Activated naive CD8-positive, alpha-beta T cell treated with anti-CD3 and anti-CD28 coated beads for 36 hours (primary cell): Measurements from ENCODE around the gene SMAD3. TPM values are rescaled to one million over a fixed set of nuclear protein-coding genes. Genes with fewer than 3 reads are reported as not detected.

Experiments used
- DNase-seq: peaks from one replicate; pipeline ENCODE4 v3.0.0; 2021
- H3K27ac Mint-ChIP-seq: one replicate; pipeline ENCODE4 v1.8.0; 2022; ENCODE audit warnings: mild to moderate bottlenecking, moderate library complexity, mixed read lengths
- H3K27me3 Mint-ChIP-seq: one replicate; pipeline ENCODE4 v1.8.0; 2022; ENCODE audit warnings: mild to moderate bottlenecking, mixed read lengths
- H3K36me3 Mint-ChIP-seq: one replicate; pipeline ENCODE4 v1.8.0; 2021; ENCODE audit warnings: mild to moderate bottlenecking, mixed read lengths
- H3K4me1 Mint-ChIP-seq: one replicate; pipeline ENCODE4 v1.8.0; 2021; ENCODE audit warnings: mixed read lengths
- H3K4me3 Mint-ChIP-seq: one replicate; pipeline ENCODE4 v1.8.0; 2022; ENCODE audit warnings: mild to moderate bottlenecking, moderate library complexity, mixed read lengths
- H3K9me3 Mint-ChIP-seq: one replicate; pipeline ENCODE4 v1.8.0; 2022; ENCODE audit warnings: mixed read lengths
- total RNA-seq, 2 experiments: library from RNA; stranded (reverse); gene quantifications; one replicate each; pipeline ENCODE4 v1.2.3, GENCODE V29; 2021

The SMAD3 gene
- total RNA-seq, 2 experiments from 2014 or later: 15.7 to 16.4 TPM

DNA sequence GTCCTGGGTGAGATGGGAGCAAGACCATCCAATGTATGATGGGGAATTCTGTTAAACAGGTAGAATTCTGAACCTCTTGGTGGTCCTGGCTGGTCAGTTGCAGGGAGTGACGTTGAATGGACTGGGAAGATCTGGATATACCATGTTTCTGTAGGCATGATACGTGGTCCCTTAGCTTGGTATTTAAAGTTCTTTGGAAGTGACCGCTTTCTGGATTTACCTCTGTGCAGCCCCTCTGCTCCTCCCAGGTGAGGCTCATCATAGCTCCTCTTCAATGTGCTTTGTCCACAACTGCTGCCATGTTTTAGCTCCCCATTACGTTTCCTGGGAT lies 37.2 kb downstream of the SMAD3 start:
- Mint-ChIP-seq H3K27me3 (no peaks in the 10 kb centered on the region), H3K9me3 (no peaks in the 10 kb centered on the region), H3K36me3 (peaks cover 25% of the 10 kb centered on the region), H3K4me1 (peaks cover 60% of the 10 kb centered on the region), H3K27ac (no peak overlapping the region), H3K4me3 (no peak overlapping the region)
- DNase-seq: no peak

DNA sequence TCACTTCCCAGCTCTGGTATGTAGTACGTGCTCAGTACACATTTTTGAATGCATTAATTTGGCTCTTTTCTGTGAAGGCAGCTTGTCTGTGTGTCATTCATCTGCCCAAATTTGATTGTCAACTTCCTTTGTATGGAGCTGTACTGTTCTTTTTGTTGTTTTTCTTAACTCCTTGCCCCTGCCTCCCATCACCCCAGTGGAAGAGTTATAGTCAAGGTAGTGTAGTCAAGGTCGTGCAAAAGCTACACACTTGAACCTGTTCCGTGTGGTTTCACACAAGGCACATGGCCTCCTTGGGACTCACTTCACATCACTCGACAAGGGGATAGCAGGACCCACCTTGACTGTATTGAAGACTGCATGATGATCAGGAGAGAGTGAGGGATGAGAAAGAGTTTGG lies 37.6 kb downstream of the SMAD3 start:
- no peak for DNase-seq
- H3K27ac Mint-ChIP-seq: no peak overlapping the region
- H3K4me3 Mint-ChIP-seq: peak overlapping the region; percentile 35
- H3K27me3 Mint-ChIP-seq: no peaks in the 10 kb centered on the region
- peaks cover 58% of the 10 kb centered on the region for H3K4me1 Mint-ChIP-seq
- H3K36me3 Mint-ChIP-seq: peaks cover 21% of the 10 kb centered on the region
- no peaks in the 10 kb centered on the region for H3K9me3 Mint-ChIP-seq

DNA sequence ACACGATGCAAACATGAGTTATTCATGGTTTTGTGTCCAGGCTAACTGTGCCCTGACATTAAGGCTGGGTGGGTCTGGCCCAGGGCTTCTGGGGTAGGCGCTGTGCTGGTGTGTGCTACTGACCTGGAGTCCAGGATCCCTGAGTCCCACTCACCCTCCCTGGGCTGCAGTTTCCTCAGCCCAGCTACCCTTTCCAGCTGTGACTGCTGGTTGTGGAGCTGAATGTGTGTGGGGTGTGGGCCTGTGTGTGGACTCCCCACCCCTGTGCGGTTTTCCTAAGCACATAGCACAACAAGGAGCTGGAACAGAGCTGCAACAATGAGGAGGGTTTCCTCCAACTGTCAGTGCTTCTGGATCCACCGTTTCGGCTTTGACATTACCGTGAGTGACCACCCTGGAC lies 38.0 kb downstream of the SMAD3 start:
- no peak for DNase-seq
- Mint-ChIP-seq H3K27me3 (no peaks in the 10 kb centered on the region), H3K36me3 (peaks cover 20% of the 10 kb centered on the region), H3K9me3 (no peaks in the 10 kb centered on the region), H3K4me1 (peaks cover 57% of the 10 kb centered on the region), H3K27ac (no peak overlapping the region), H3K4me3 (peak overlapping the region; percentile 49)

DNA sequence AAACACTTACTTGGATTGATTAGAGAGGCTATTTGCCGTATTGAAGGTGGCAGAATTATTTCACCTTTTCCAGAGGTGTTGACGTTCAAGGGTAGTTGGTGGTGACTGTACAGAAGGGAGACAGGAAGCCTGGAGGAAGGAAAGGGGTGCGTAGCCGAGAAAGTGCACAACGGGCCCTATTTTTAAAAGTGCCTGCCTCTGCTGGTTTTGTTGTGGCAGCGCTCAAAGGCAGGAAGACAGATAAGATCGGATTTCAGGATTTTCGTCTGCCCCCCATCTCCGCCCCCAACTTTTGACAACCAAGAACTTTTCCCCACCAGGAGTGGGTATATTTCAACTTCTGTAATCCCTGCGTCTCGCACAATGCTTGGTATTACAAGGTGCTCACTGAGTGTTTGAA lies 38.5 kb downstream of the SMAD3 start:
- peaks cover 22% of the 10 kb centered on the region for H3K36me3 Mint-ChIP-seq
- H3K27ac Mint-ChIP-seq: no peak overlapping the region
- H3K4me1 Mint-ChIP-seq: peaks cover 57% of the 10 kb centered on the region
- DNase-seq: no peak
- H3K4me3 Mint-ChIP-seq: peak overlapping the region; percentile 49
- no peaks in the 10 kb centered on the region for H3K9me3 Mint-ChIP-seq
- H3K27me3 Mint-ChIP-seq: no peaks in the 10 kb centered on the region

DNA sequence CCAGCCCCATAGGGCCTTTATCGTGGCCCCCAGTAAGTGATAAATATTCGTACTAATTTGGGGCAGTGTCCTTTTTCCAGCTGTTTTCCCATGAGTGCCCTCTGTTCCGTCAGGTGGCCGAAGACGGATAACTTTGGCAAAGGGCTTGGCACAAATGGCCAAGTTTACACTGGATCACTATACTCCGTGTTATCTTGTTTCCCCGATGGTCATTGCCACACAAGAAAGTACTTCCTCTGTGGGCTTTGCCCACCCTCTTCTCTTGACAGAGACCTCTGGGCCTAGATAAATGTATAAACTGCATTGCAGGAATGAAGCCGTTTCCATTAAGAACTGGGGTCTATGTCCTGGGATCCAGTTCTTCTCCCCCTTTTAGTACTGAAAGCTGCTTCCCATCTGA lies 39.1 kb downstream of the SMAD3 start:
- Mint-ChIP-seq H3K36me3 (peaks cover 18% of the 10 kb centered on the region), H3K27ac (peak overlapping the region; percentile 68), H3K27me3 (no peaks in the 10 kb centered on the region), H3K9me3 (no peaks in the 10 kb centered on the region), H3K4me3 (no peak overlapping the region), H3K4me1 (peaks cover 57% of the 10 kb centered on the region)
- DNase-seq: no peak

DNA sequence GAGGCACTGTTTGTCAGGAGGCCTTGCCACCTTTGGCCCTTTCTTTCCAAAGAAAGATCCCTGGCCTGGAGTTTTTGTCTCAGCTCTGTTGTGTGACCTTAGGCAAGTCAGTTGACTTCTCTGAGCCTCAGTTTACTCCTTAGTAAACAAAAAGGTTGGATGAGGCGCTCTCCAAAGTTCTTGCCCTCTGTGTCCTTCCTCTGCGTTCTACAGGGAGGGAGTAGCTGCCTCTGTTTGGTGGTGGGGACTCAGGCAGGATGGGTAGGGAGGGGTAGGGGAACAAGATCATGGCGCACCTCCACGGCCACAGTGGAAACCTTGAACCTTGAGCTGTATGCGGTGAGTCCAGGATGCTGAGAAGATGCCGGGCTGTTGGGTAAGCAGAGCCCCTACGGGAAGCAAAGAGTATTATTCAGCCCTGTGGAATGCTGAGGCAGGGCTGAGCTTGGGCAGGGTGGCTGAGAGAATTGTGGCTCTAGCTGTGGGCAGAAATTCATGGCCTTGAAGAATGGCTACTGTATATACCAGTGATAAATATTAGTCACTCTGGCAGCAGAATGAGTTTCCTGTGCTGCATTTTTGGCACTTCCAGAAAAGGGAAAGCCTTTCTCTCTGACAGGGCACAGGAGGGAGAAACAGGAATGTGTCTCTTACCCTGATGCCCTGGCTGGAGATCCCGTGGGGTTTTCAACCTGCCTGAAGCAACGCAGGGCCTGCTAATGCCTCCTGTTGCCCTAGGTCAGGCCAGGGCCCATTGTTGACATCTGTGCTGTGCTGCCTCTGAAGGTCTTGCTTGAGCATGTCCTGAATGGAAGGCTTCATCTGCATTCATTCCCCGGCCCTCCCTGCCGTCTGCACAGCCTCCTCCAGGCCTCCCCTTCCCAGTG lies 39.9 kb downstream of the SMAD3 start:
- DNase-seq: no peak
- Mint-ChIP-seq H3K9me3 (no peaks in the 10 kb centered on the region), H3K36me3 (peaks cover 18% of the 10 kb centered on the region), H3K27me3 (no peaks in the 10 kb centered on the region), H3K4me3 (no peak overlapping the region), H3K4me1 (peaks cover 60% of the 10 kb centered on the region), H3K27ac (peak overlapping the region; percentile 68)

DNA sequence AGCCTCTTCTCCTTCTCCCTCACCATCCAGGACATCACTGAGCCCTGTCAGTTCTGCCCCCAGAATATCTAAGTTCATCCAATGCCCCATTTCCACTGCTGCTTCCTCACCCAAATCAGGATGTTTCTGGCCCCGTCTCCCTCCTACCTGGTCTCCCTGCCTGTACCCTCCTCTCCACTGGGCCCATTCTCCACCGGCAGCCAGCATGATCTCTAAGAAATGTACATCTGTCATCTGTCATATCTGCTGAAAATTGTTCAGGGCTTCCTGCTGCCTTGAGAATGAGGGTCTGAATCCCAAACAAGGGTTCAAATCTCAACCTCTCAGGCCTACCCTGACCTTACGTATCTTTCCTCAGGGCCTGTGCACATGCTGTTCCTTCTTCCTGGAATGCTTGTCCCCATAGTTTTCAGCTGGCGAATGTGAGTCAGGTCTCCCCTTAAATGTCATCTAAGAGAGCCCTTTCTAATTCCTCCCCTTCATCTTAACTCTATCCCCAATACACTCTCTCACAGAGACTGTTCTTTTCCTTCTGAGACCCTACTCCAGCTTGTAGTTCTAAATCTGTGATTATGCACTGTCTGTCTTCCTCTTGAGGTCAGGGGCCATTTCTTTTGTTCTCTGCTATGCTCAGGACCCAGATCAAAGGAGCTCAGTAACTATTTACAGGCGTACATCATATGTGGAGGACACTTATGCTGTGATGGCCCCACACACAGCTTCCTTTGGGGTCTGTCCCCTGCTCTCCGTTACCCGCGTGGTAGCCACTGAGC lies 40.8 kb downstream of the SMAD3 start:
- DNase-seq: no peak
- Mint-ChIP-seq H3K27ac (peak overlapping the region; percentile 26), H3K9me3 (peaks cover 3% of the 10 kb centered on the region), H3K4me3 (no peak overlapping the region), H3K36me3 (peaks cover 27% of the 10 kb centered on the region), H3K27me3 (no peaks in the 10 kb centered on the region), H3K4me1 (peaks cover 68% of the 10 kb centered on the region)

DNA sequence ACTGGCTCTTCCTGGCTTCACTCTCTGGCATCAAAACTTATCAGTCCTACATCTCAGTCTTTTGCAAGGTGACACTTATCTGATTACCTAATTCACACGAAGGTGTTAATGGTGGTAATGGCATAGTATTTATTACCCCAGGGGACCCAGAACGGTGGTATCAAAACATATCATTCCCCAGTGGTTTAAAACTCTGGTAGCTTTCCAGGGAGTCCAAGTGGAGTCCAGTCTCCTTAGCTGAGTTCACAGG lies 41.3 kb downstream of the SMAD3 start:
- Mint-ChIP-seq H3K27me3 (no peaks in the 10 kb centered on the region), H3K9me3 (peaks cover 7% of the 10 kb centered on the region), H3K27ac (no peak overlapping the region), H3K4me1 (peaks cover 69% of the 10 kb centered on the region), H3K4me3 (no peak overlapping the region), H3K36me3 (peaks cover 31% of the 10 kb centered on the region)
- no peak for DNase-seq

DNA sequence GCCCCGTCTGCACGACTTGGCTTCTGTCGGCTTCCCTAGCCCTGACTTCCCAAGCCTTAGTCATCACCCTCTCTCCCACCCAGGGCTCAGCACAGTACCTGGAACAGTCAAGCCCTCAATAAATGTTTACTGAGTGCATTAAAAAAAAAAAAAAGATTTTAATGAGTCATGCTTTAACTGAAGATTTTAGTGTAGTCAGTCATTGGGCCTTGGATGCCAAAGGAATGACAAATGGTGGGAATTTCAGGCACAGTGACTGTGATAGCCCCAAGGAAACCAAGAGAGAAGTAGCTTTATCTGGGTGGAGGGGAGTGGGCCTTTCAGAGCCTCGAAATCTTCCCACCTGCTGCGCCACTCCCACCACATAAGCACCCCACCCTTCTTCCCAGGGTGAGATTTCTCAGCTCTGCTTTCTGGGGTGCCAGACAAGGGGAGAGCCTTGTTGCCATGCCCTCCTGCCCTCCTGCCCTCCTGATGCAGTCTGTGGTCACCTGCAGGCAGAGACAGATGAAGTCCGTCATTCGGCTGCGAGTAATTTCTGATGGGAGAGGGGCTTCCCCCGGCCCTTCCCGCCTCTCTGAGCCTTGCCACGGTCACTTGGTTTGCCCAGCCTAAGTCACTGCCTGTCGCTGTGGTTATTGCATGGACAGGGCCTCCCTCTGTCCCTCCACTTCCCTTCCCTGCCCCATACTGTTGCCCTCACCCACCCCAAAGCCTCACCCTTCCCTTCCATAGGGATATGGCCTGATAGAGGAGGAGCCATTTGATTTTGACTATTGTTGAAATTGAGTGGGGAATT lies 41.8 kb downstream of the SMAD3 start:
- Mint-ChIP-seq H3K27ac (no peak overlapping the region), H3K27me3 (no peaks in the 10 kb centered on the region), H3K36me3 (peaks cover 33% of the 10 kb centered on the region), H3K9me3 (peaks cover 9% of the 10 kb centered on the region), H3K4me3 (no peak overlapping the region), H3K4me1 (peaks cover 69% of the 10 kb centered on the region)
- DNase-seq: no peak

DNA sequence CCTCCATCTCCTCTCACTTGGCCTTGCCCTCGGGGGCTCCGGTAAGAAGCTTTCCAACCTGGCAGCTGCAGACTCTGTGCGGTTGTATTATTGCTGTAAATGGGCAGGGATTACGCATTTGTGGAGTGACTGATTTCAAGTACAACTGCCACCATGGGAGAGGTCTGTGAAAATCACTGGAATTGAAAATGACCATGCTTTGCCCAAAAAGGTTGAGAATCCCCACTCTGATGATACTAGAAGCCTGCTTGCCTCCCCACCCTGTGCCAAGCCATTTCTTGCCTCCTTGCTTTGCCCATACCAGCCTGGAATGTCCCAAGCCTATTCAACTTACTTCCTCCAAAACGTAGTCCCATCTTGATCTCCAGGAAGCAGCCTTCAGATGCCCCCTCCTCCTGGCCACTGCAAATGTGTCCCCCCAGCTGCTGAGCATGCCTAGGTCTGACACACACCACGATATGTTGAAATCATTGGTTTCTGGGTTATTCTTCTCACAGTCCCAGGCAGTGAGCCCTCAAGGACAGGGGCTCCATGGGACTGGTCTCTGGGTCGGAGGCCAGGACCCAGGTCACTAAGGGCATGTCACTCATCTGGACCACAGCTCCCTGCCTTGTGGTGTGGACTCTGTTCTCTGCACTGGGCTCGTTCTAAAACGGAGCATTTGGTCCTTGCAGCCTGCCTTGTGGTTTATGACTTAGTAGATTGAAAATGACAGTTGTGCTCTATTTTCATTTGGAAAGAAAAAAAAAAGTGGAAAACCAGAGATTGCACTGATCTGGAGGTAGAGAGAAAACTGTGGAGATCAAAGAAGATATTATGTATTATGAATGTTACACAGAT lies 42.9 kb downstream of the SMAD3 start:
- peaks cover 10% of the 10 kb centered on the region for H3K9me3 Mint-ChIP-seq
- H3K36me3 Mint-ChIP-seq: peaks cover 32% of the 10 kb centered on the region
- no peak for DNase-seq
- H3K4me3 Mint-ChIP-seq: no peak overlapping the region
- H3K27me3 Mint-ChIP-seq: no peaks in the 10 kb centered on the region
- peak overlapping the region; percentile 5 for H3K27ac Mint-ChIP-seq
- H3K4me1 Mint-ChIP-seq: peaks cover 70% of the 10 kb centered on the region

DNA sequence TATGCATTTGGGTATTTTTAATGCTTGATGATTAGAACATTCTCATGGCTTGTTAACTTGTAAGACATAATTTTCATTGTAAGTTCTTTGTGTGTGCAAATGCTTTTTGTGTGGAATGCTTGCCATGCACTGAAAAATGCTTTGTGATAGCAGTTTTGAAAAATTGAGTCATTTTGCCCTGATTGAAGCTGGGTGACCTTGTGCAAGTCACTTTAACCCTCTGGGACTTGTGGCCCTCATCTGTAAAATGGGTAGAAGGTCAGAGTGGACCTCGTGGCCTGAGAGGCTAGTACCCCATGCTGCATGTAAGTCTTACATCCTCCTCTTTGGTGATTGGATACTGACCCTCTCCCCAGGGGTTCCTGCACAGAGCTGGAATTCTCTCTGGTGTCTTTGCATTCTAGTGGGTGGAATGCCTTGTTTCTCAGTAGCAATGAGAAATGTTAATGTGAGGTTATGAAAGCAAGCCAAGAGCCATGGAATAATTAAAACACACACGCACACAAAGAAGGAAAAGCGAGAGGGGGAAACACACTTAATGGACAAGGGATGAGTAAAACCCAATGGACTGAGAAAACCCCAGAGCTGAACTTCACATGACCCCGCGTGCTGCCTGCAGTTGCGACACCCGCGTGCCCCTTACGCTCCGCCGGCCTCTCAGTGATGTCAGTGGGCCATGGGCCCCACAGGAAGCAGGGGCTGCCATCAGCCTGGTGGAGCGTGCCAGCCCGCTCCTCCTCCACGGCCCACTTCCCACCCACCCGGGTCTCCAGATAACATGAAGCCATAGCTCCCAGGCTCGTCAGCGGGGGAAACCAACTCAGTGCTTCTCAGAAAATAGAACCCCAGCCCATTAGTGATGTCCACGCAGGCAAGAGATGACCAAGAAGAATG lies 44.0 kb downstream of the SMAD3 start:
- Mint-ChIP-seq H3K4me3 (no peak overlapping the region), H3K27ac (peak overlapping the region; percentile 14), H3K36me3 (peaks cover 36% of the 10 kb centered on the region), H3K4me1 (peaks cover 68% of the 10 kb centered on the region), H3K9me3 (peaks cover 10% of the 10 kb centered on the region), H3K27me3 (no peaks in the 10 kb centered on the region)
- DNase-seq: no peak

DNA sequence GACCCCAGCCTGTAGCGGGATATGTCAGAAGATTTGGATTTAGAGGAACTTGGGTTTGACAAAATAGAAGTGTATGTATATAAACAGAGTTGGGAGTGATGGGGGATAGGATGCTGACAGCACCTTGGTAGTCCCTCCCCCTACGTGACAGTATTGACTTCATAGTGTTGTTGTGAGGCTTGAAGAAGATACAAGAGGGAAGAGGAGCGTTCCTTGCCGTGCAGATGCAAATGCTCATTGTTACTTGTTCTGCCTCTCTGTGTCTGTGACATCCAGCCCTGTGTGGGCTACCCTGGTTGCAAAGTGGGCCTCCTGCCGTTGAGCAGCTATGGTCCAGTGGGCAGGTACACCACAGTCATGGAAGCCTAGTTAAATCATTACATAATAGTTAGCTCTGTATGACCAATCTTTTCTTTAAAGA lies 45.0 kb downstream of the SMAD3 start:
- no peaks in the 10 kb centered on the region for H3K27me3 Mint-ChIP-seq
- DNase-seq: no peak
- no peak overlapping the region for H3K27ac Mint-ChIP-seq
- H3K9me3 Mint-ChIP-seq: peaks cover 10% of the 10 kb centered on the region
- H3K4me1 Mint-ChIP-seq: peaks cover 69% of the 10 kb centered on the region
- peaks cover 40% of the 10 kb centered on the region for H3K36me3 Mint-ChIP-seq
- no peak overlapping the region for H3K4me3 Mint-ChIP-seq

DNA sequence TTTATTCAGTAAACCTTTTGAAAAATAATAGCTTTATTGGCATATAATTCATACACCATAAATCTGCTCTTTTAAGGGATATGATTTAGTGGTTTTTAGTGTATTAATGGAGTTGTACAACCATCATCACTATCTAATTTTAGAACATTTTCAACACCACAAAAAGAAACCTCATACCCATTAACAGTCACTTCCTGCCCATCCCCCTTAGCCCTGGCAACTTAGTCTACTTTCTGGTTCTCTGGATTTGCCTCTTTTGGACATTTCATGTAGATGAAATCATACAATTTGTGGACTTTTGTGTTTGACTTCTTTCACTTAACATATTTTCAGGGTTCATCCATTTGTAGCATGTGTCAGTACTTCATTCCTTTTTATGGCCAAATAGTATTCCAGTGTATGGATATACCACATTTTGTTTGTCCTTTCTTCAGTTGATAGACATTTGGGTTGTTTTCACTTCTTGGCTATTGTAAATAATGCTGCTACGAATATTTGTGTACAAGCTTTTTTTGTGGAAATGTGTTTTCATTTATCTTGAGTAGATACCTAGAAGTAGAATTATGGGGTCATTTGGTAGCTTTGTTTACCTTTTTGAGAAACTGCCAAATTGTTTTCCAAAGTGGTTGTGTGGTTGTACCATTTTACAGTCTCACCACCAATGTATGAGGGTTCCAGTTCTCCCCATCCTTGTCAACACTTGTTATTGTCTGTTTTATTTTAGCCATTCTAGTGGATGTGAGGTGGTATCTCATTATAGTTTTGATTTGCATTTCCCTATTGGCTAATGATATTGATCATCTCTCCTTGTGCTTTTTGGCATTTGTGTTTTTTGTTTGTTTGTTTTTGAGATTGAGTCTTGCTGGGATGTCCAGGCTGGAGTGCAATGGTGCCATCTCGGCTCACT lies 45.8 kb downstream of the SMAD3 start:
- Mint-ChIP-seq H3K27me3 (no peaks in the 10 kb centered on the region), H3K36me3 (peaks cover 35% of the 10 kb centered on the region), H3K4me1 (peaks cover 66% of the 10 kb centered on the region), H3K4me3 (no peak overlapping the region), H3K9me3 (peaks cover 10% of the 10 kb centered on the region), H3K27ac (peak overlapping the region; percentile 54)
- DNase-seq: no peak
